GM12878 (cell line): ENCODE data around the gene SMIM38. TPM values are rescaled to one million over a fixed set of nuclear protein-coding genes. Genes with fewer than 3 reads are reported as not detected.

Experiments used
- ATAC-seq: fragments of 200-7000 bp; cut with Tn5 transposase; 3 replicates; pipeline ENCODE4 v1.9.1; 2020; ENCODE audit warnings: mild to moderate bottlenecking, moderate library complexity
- BruUV-seq: library from RNA; stranded (reverse); fragments of 400-500 nt; replicated peaks from 2 replicates; lab custom pipeline; 2021; lab: Mats Ljungman, UMichigan
- CTCF ChIA-PET: fragments of 300-600 bp; sonication (Branson Sonifier 250); formaldehyde crosslinking; extraction: SDS; loops from one replicate; lab custom pipeline; 2021; ENCODE audit warnings: inconsistent platforms; lab: Yijun Ruan, JAX
- POLR2A ChIA-PET: fragments of 350-600 bp; formaldehyde crosslinking; extraction: SDS; loops from one replicate; lab custom pipeline; 2021; ENCODE audit warnings: inconsistent platforms; lab: Charles Lee
- RAD21 ChIA-PET: fragments of 300-600 bp; sonication (Branson Sonifier 250); formaldehyde crosslinking; loops from one replicate; lab custom pipeline; 2023; ENCODE audit warnings: antibody characterized with exemption; ENCODE audit not compliant: unreplicated experiment; lab: Charles Lee
- SMC1A ChIA-PET: fragments of 300-600 bp; sonication (Branson Sonifier 250); formaldehyde crosslinking; loops from one replicate; lab custom pipeline; 2023; ENCODE audit not compliant: unreplicated experiment, uncharacterized antibody; lab: Charles Lee
- DNase-seq: peaks from one replicate; pipeline ENCODE4 v3.0.0-alpha.2; 2011; ENCODE audit warnings: low read depth, low spot score
- FAIRE-seq: peaks from 3 replicates; lab custom pipeline; 2011; peaks lifted over from hg19 to GRCh38; lab: Jason Lieb, UNC
- H2AFZ ChIP-seq: 2 replicates; pipeline ENCODE4 v1.6.0; 2011; ENCODE audit warnings: low read depth, low read length, control low read depth; ENCODE audit not compliant: control insufficient read depth
- H3K27ac ChIP-seq: 2 replicates; pipeline ENCODE4 v1.5.1; 2011; ENCODE audit warnings: control low read depth; ENCODE audit not compliant: control insufficient read depth, insufficient read depth
- H3K27me3 ChIP-seq, 2 experiments: replicated peaks in 1 of 2; 2 replicates each; pipeline versions ENCODE4 v1.6.0 to v1.6.1; 2011; ENCODE audit warnings: low read length in 1 of 2; ENCODE audit not compliant: control insufficient read depth in 2 of 2, insufficient read depth in 2 of 2
- H3K36me3 ChIP-seq, 2 experiments: 2 replicates each; pipeline ENCODE4 v1.5.1; 2011; ENCODE audit warnings: low read length in 1 of 2; ENCODE audit not compliant: control insufficient read depth in 2 of 2, insufficient read depth in 2 of 2
- H3K4me1 ChIP-seq: 2 replicates; pipeline ENCODE4 v1.6.1; 2011; ENCODE audit warnings: mild to moderate bottlenecking, low read length, moderate library complexity, mixed read lengths; ENCODE audit not compliant: control insufficient read depth, insufficient read depth
- H3K4me2 ChIP-seq: 2 replicates; pipeline ENCODE4 v1.6.0; 2011; ENCODE audit warnings: control low read depth; ENCODE audit not compliant: control insufficient read depth, insufficient read depth
- H3K4me3 ChIP-seq: fragments of 200-600 bp; sonication (generic); 2 replicates; pipeline ENCODE4 v1.5.1; 2016
- H3K79me2 ChIP-seq: 2 replicates; pipeline ENCODE4 v1.6.0; 2011; ENCODE audit warnings: low read length; ENCODE audit not compliant: control insufficient read depth, insufficient read depth
- H3K9ac ChIP-seq: 2 replicates; pipeline ENCODE4 v1.8.0; 2011; ENCODE audit warnings: low read length, control low read depth, mixed read lengths; ENCODE audit not compliant: control insufficient read depth, insufficient read depth
- H3K9me3 ChIP-seq: replicated peaks from 3 replicates; pipeline ENCODE4 v1.5.1; 2011; ENCODE audit warnings: mild to moderate bottlenecking, low read length; ENCODE audit not compliant: control insufficient read depth, insufficient read depth
- H4K20me1 ChIP-seq: 2 replicates; pipeline ENCODE4 v1.6.0; 2011; ENCODE audit not compliant: control insufficient read depth, insufficient read depth
- EGR1 ChIP-seq, 2 experiments: IDR thresholded peaks; 1 replicate in 1 of 2; 2 replicates in 1 of 2; pipeline ENCODE4 v1.6.1; 2011 to 2012; ENCODE audit warnings: low read depth in 2 of 2, low read length in 2 of 2, borderline replicate concordance in 1 of 2, mild to moderate bottlenecking in 1 of 2, moderate library complexity in 1 of 2
- IKZF2 ChIP-seq, 2 experiments: fragments of 450-650 bp; IDR thresholded peaks; 2 replicates each; pipeline ENCODE4 v1.6.1; 2017; ENCODE audit warnings: mild to moderate bottlenecking in 2 of 2, moderate library complexity in 2 of 2
- JUNB ChIP-seq: IDR thresholded peaks from 2 replicates; pipeline ENCODE4 v1.6.1; 2016; ENCODE audit warnings: antibody characterized with exemption, mild to moderate bottlenecking
- MAX ChIP-seq: IDR thresholded peaks from 2 replicates; pipeline ENCODE4 v1.6.1; 2012; ENCODE audit warnings: low read depth, low read length, improper control_type of control experiment
- NFYB ChIP-seq: IDR thresholded peaks from 2 replicates; pipeline ENCODE4 v1.6.1; 2011; ENCODE audit warnings: low read depth, mild to moderate bottlenecking, low read length, improper control_type of control experiment, moderate library complexity; ENCODE audit not compliant: insufficient read depth
- PAX5 ChIP-seq: IDR thresholded peaks from 2 replicates; pipeline ENCODE4 v1.6.1; 2011; ENCODE audit warnings: low read depth, low read length, borderline replicate concordance
- STAT1 ChIP-seq: fragments of 450-650 bp; conservative IDR thresholded peaks from 2 replicates; pipeline ENCODE4 v1.6.1; 2014; ENCODE audit warnings: antibody characterized with exemption, mild to moderate bottlenecking
- ZBTB11 ChIP-seq: fragments of 450-650 bp; formaldehyde crosslinking; IDR thresholded peaks from 2 replicates; pipeline ENCODE4 v1.5.0; 2022; ENCODE audit warnings: mild to moderate bottlenecking, missing genetic modification characterization
- ZNF274 ChIP-seq: IDR thresholded peaks from one replicate; pipeline ENCODE4 v1.8.0; 2011; ENCODE audit not compliant: insufficient read length, insufficient read depth
- ZNF687 ChIP-seq: fragments of 450-650 bp; IDR thresholded peaks from 2 replicates; pipeline ENCODE4 v1.6.1; 2017; ENCODE audit warnings: mild to moderate bottlenecking, moderate library complexity
- WGBS: methylation state at CpG from one replicate; pipeline ENCODE4 v1.1.6; 2016; ENCODE audit warnings: low lambda C conversion rate; ENCODE audit not compliant: insufficient replicate concordance, insufficient coverage; ENCODE audit errors: missing lambda C conversion rate; 5-methylcytosine and 5-hydroxymethylcytosine counted together
- in situ Hi-C: fragments of 300-500 bp; cut with MboI; formaldehyde crosslinking; loops from 9 replicates; pipeline ENCODE4 v1.14.3; 2018; ENCODE audit warnings: mixed read lengths
- intact Hi-C: fragments of 100-400 bp; cut with micrococcal nuclease; formaldehyde crosslinking; loops from one replicate; pipeline ENCODE4 v1.14.2; 2022; ENCODE audit not compliant: unreplicated experiment
- polyA plus RNA-seq, 11 experiments: library from polyadenylated mRNA; depleted of rRNA in 4 of 11; unstranded in 6 of 11; stranded (reverse) in 5 of 11; fragments of >200 nt; fragmentation: Nextera tagmentation in 4 of 11; fragmentation: Illumina TruSeq in 1 of 11; extraction: Ambion mirVana in 4 of 11; extraction: Trizol in 1 of 11; gene quantifications; 1 replicate in 1 of 11; 2 replicates in 10 of 11; pipeline versions ENCODE4 v1.2.1 to v1.2.3, GENCODE V29; 2011 to 2016; ENCODE audit warnings: inconsistent platforms in 2 of 11, missing spikeins in 2 of 11, low read depth in 1 of 11
- total RNA-seq, 4 experiments: library from RNA; depleted of rRNA in 3 of 4; stranded (reverse); fragments of >200 nt in 3 of 4; fragmentation: Illumina TruSeq in 1 of 4; extraction: Trizol in 1 of 4; gene quantifications; 2 replicates each; pipeline versions ENCODE4 v1.2.1 to v1.2.3, GENCODE V29; 2013 to 2021

Gene SMIM38
- total and polyA plus RNA-seq, 10 of the 15 experiments (the other 5 are each of a cell fraction or from before 2014, with no cell fraction given), result 0.15 to 5.0 (median 2.1) TPM; not detected in 1

- WGBS, result 41% methylated on average over 2 of the region's 2 CpGs
- H4K20me1 ChIP-seq, result no peaks in the 10 kb centered on the region
- no peaks in the 10 kb centered on the region for H3K36me3 ChIP-seq
- ATAC-seq, result no peak
- intact Hi-C loops (no loop called here), in situ Hi-C loops (no loop called here)
- no peak overlapping the region for H3K4me3 ChIP-seq
- TF ChIP-seq JUNB (no peak), EGR1 (IDR thresholded peaks at IDR 0.05; ENCODE audit: borderline replicate concordance in 1 of 2, low read depth in 2 of 2, low read length in 2 of 2) (no peak), ZNF687 (no peak), MAX (no peak), ZBTB11 (CRISPR knock-in tag) (no peak), STAT1 (no peak), ZNF274 (no peak), IKZF2 (IDR thresholded peaks at IDR 0.05) (no peak), PAX5 (no peak), NFYB (no peak)
- POLR2A ChIA-PET, result no interaction called here
- CTCF ChIA-PET, result no interaction called here
- no peak overlapping the region for H3K9ac ChIP-seq
- no peak overlapping the region for H2AFZ ChIP-seq
- FAIRE-seq, result no peak
- no TSS peak for BruUV-seq
- H3K27ac ChIP-seq, result no peak overlapping the region
- H3K4me1 ChIP-seq, result no peaks in the 10 kb centered on the region
- H3K9me3 ChIP-seq, result peaks cover 4% of the 10 kb centered on the region; the same call in 2 of the 3 replicates
- no peak overlapping the region for H3K4me2 ChIP-seq
- SMC1A ChIA-PET, result interaction anchor here (0.7 to 1.9 kb wide), 4 partner anchors 8 to 29 kb away, joined by 3 to 7 read pairs (median 3); partner anchors contain the start of gene SMIM38
- H3K27me3 ChIP-seq, result no peaks in the 10 kb centered on the region
- no peaks in the 10 kb centered on the region for H3K79me2 ChIP-seq
- DNase-seq, result no peak
- RAD21 ChIA-PET, result no interaction called here
Observed at GRCh38 chr11:69174841-69175240, 19.1 kb downstream of the SMIM38 start.
